GM23338 (cell line): ENCODE results near the gene FAT3. TPM values are rescaled to one million over a fixed set of nuclear protein-coding genes. Genes with fewer than 3 reads are reported as not detected.

Experiments used
- ATAC-seq: fragments of 200-7000 bp; cut with Tn5 transposase; 3 replicates; pipeline ENCODE4 v1.9.1; 2020
- DNase-seq: peaks from one replicate; pipeline ENCODE4 v3.0.0-alpha.2; 2015; ENCODE audit warnings: low spot score
- H2AFZ ChIP-seq: fragments of 200-600 bp; sonication (generic); 2 replicates; pipeline ENCODE4 v1.8.0; 2016; ENCODE audit warnings: antibody characterized with exemption, mild to moderate bottlenecking, moderate library complexity
- H3F3A ChIP-seq: fragments of 200-600 bp; sonication (generic); replicated peaks from 2 replicates; pipeline ENCODE4 v1.8.0; 2017; ENCODE audit warnings: antibody characterized with exemption, mixed run types, low read depth
- H3K27ac ChIP-seq: fragments of 200-600 bp; sonication (generic); 2 replicates; pipeline ENCODE4 v1.6.1; 2016; ENCODE audit warnings: low read depth
- H3K27me3 ChIP-seq: fragments of 200-600 bp; sonication (generic); 2 replicates; pipeline ENCODE4 v1.8.0; 2016; ENCODE audit warnings: mild to moderate bottlenecking, mixed run types, moderate library complexity; ENCODE audit not compliant: insufficient read depth
- H3K36me3 ChIP-seq: fragments of 200-600 bp; sonication (generic); 2 replicates; pipeline ENCODE4 v1.8.0; 2016; ENCODE audit warnings: mild to moderate bottlenecking; ENCODE audit not compliant: insufficient read depth
- H3K4me1 ChIP-seq: fragments of 200-600 bp; sonication (generic); 2 replicates; pipeline ENCODE4 v1.8.0; 2016; ENCODE audit warnings: mild to moderate bottlenecking, moderate library complexity; ENCODE audit not compliant: insufficient read depth
- H3K4me2 ChIP-seq: fragments of 200-600 bp; sonication (generic); 2 replicates; pipeline ENCODE4 v1.7.1; 2017; ENCODE audit warnings: mixed run types
- H3K4me3 ChIP-seq: fragments of 200-600 bp; sonication (generic); 2 replicates; pipeline ENCODE4 v1.6.1; 2016; ENCODE audit warnings: mixed run types
- H3K79me2 ChIP-seq: fragments of 200-600 bp; sonication (generic); replicated peaks from 2 replicates; pipeline ENCODE4 v1.8.0; 2017; ENCODE audit warnings: mild to moderate bottlenecking; ENCODE audit not compliant: insufficient read depth
- H3K9me2 ChIP-seq: fragments of 200-600 bp; sonication (generic); 2 replicates; pipeline ENCODE4 v1.8.0; 2017; ENCODE audit not compliant: insufficient read depth
- H4K20me1 ChIP-seq: fragments of 200-600 bp; sonication (generic); replicated peaks from 2 replicates; pipeline ENCODE4 v1.8.0; 2017; ENCODE audit warnings: mild to moderate bottlenecking; ENCODE audit not compliant: insufficient read depth
- H3K27ac Mint-ChIP-seq: 2 replicates; pipeline ENCODE4 v1.8.0; 2020; ENCODE audit warnings: inconsistent platforms, mild to moderate bottlenecking, moderate library complexity, mixed read lengths
- H3K27me3 Mint-ChIP-seq: 3 replicates; pipeline ENCODE4 v1.8.0; 2022; ENCODE audit warnings: low read depth, mild to moderate bottlenecking, moderate library complexity, mixed read lengths, inconsistent platforms; ENCODE audit not compliant: insufficient read depth, poor library complexity
- H3K36me3 Mint-ChIP-seq: 3 replicates; pipeline ENCODE4 v1.8.0; 2021; ENCODE audit warnings: low read depth, mild to moderate bottlenecking, inconsistent platforms, moderate library complexity, mixed read lengths
- H3K4me1 Mint-ChIP-seq: 3 replicates; pipeline ENCODE4 v1.8.0; 2020; ENCODE audit warnings: mild to moderate bottlenecking, inconsistent platforms, mixed read lengths
- H3K4me3 Mint-ChIP-seq: 3 replicates; pipeline ENCODE4 v1.8.0; 2021; ENCODE audit warnings: moderate library complexity, mild to moderate bottlenecking, inconsistent platforms, mixed read lengths
- H3K9me3 Mint-ChIP-seq: 3 replicates; pipeline ENCODE4 v1.8.0; 2020; ENCODE audit warnings: moderate library complexity, mild to moderate bottlenecking, inconsistent platforms, mixed read lengths
- CREB1 ChIP-seq: fragments of 250-450 bp; sonication (Bioruptor Pico); IDR thresholded peaks from 2 replicates; pipeline ENCODE4 v1.5.0; 2020; ENCODE audit warnings: low read depth, mild to moderate bottlenecking, moderate library complexity
- EZH2 ChIP-seq: fragments of 200-600 bp; sonication (generic); IDR thresholded peaks from one replicate; pipeline ENCODE4 v1.8.0; 2017; ENCODE audit warnings: antibody characterized with exemption, mild to moderate bottlenecking, low read depth; ENCODE audit not compliant: unreplicated experiment
- EZH2phosphoT487 ChIP-seq: fragments of 200-600 bp; sonication (generic); IDR thresholded peaks from one replicate; pipeline ENCODE4 v1.8.1; 2018; ENCODE audit warnings: antibody characterized with exemption; ENCODE audit not compliant: unreplicated experiment
- NANOG ChIP-seq: IDR thresholded peaks from 2 replicates; pipeline ENCODE4 v1.6.1; 2016; ENCODE audit warnings: antibody characterized with exemption, borderline replicate concordance
- STAT1 ChIP-seq: IDR thresholded peaks from one replicate; pipeline ENCODE4 v1.6.1; 2016; ENCODE audit warnings: antibody characterized with exemption; ENCODE audit not compliant: unreplicated experiment
- ZNF331 ChIP-seq: fragments of 250-450 bp; sonication (Bioruptor Pico); IDR thresholded peaks from 2 replicates; pipeline ENCODE4 v1.5.0; 2020; ENCODE audit warnings: low read depth, mild to moderate bottlenecking, moderate library complexity
- polyA plus RNA-seq: library from polyadenylated mRNA; unstranded; fragments of >200 nt; fragmentation: Nextera tagmentation; extraction: Ambion mirVana; gene quantifications from 2 replicates; pipeline ENCODE4 v1.2.1, GENCODE V29; 2016
- total RNA-seq: library from RNA; depleted of rRNA; stranded (reverse); fragments of >200 nt; shearing (Covaris generic); gene quantifications from 2 replicates; pipeline ENCODE4 v1.2.3, GENCODE V29; 2014
- TF ChIP-seq, protein P1 (sequence below): fragments of 250-450 bp; sonication (Bioruptor Pico); IDR thresholded peaks from 2 replicates; pipeline ENCODE4 v1.5.0; 2020; ENCODE audit warnings: mild to moderate bottlenecking, moderate library complexity
- TF ChIP-seq, protein P2 (sequence below), 2 experiments: fragments of 200-600 bp in 1 of 2; sonication (generic) in 1 of 2; conservative IDR thresholded peaks; 2 replicates each; pipeline versions ENCODE4 v1.5.1 to v1.6.1; 2016 to 2017; ENCODE audit warnings: antibody characterized with exemption in 2 of 2, low read depth in 2 of 2, mild to moderate bottlenecking in 2 of 2, moderate library complexity in 1 of 2
- TF ChIP-seq, protein P3 (sequence below): IDR thresholded peaks from one replicate; pipeline ENCODE4 v1.6.1; 2018; ENCODE audit warnings: antibody characterized with exemption; ENCODE audit not compliant: unreplicated experiment

Gene FAT3
- total and polyA plus RNA-seq, 2 experiments from 2014 or later = 9.0 to 78.0 TPM

DNA sequence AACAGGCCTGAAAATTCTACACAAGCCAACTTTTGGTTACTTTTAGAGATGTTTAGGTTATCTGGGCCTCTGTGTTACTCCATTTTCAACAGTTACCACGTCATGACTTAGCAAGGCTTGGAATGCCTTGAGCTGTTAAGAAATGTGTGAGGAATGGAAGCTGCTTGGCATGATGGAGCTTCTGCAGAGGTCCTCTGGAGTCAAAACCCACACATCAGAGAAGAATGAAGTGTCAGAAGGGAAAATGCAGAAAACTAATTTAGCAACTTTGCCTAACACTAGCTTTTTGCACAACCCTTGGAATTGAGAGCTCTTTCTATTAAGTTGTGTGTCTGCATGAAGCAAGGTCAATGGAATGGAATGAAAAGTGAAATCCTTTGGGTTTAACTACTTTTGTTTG, 27.4 kb downstream of the FAT3 start:
- Histone ChIP-seq H4K20me1 (no peaks in the 10 kb centered on the region; the same call in 1 of the 2 replicates), H3K27me3 (no peaks in the 10 kb centered on the region), H3K4me1 (peaks cover 65% of the 10 kb centered on the region), H3K4me3 (no peak overlapping the region), H3K9me2 (no peaks in the 10 kb centered on the region), H3K27ac (peak overlapping the region; percentile 56; the same call in 1 of the 2 replicates), H3K79me2 (peaks cover 98% of the 10 kb centered on the region), H3F3A (no peaks in the 10 kb centered on the region), H2AFZ (no peak overlapping the region), H3K36me3 (no peaks in the 10 kb centered on the region), H3K4me2 (no peak overlapping the region)
- Mint-ChIP-seq H3K36me3 (peaks cover 12% of the 10 kb centered on the region; the same call in 1 of the 3 replicates), H3K4me3 (no peak overlapping the region), H3K4me1 (peaks cover 58% of the 10 kb centered on the region), H3K9me3 (no peaks in the 10 kb centered on the region), H3K27me3 (peaks cover 3% of the 10 kb centered on the region), H3K27ac (no peak overlapping the region)
- no peak for DNase-seq
- ATAC-seq = no peak
- no peak for TF ChIP-seq NANOG
- no peak for TF ChIP-seq EZH2phosphoT487
- TF ChIP-seq ZNF331 (CRISPR knock-in tag) = no peak
- TF ChIP-seq EZH2 = no peak
- TF ChIP-seq, protein P1, sequence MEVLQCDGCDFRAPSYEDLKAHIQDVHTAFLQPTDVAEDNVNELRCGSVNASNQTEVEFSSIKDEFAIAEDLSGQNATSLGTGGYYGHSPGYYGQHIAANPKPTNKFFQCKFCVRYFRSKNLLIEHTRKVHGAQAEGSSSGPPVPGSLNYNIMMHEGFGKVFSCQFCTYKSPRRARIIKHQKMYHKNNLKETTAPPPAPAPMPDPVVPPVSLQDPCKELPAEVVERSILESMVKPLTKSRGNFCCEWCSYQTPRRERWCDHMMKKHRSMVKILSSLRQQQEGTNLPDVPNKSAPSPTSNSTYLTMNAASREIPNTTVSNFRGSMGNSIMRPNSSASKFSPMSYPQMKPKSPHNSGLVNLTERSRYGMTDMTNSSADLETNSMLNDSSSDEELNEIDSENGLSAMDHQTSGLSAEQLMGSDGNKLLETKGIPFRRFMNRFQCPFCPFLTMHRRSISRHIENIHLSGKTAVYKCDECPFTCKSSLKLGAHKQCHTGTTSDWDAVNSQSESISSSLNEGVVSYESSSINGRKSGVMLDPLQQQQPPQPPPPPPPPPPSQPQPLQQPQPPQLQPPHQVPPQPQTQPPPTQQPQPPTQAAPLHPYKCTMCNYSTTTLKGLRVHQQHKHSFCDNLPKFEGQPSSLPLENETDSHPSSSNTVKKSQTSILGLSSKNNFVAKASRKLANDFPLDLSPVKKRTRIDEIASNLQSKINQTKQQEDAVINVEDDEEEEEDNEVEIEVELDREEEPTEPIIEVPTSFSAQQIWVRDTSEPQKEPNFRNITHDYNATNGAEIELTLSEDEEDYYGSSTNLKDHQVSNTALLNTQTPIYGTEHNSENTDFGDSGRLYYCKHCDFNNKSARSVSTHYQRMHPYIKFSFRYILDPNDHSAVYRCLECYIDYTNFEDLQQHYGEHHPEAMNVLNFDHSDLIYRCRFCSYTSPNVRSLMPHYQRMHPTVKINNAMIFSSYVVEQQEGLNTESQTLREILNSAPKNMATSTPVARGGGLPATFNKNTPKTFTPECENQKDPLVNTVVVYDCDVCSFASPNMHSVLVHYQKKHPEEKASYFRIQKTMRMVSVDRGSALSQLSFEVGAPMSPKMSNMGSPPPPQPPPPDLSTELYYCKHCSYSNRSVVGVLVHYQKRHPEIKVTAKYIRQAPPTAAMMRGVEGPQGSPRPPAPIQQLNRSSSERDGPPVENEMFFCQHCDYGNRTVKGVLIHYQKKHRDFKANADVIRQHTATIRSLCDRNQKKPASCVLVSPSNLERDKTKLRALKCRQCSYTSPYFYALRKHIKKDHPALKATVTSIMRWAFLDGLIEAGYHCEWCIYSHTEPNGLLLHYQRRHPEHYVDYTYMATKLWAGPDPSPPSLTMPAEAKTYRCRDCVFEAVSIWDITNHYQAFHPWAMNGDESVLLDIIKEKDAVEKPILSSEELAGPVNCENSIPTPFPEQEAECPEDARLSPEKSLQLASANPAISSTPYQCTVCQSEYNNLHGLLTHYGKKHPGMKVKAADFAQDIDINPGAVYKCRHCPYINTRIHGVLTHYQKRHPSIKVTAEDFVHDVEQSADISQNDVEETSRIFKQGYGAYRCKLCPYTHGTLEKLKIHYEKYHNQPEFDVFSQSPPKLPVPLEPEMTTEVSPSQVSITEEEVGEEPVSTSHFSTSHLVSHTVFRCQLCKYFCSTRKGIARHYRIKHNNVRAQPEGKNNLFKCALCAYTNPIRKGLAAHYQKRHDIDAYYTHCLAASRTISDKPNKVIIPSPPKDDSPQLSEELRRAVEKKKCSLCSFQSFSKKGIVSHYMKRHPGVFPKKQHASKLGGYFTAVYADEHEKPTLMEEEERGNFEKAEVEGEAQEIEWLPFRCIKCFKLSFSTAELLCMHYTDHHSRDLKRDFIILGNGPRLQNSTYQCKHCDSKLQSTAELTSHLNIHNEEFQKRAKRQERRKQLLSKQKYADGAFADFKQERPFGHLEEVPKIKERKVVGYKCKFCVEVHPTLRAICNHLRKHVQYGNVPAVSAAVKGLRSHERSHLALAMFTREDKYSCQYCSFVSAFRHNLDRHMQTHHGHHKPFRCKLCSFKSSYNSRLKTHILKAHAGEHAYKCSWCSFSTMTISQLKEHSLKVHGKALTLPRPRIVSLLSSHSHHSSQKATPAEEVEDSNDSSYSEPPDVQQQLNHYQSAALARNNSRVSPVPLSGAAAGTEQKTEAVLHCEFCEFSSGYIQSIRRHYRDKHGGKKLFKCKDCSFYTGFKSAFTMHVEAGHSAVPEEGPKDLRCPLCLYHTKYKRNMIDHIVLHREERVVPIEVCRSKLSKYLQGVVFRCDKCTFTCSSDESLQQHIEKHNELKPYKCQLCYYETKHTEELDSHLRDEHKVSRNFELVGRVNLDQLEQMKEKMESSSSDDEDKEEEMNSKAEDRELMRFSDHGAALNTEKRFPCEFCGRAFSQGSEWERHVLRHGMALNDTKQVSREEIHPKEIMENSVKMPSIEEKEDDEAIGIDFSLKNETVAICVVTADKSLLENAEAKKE (CRISPR knock-in tag) = no peak

DNA sequence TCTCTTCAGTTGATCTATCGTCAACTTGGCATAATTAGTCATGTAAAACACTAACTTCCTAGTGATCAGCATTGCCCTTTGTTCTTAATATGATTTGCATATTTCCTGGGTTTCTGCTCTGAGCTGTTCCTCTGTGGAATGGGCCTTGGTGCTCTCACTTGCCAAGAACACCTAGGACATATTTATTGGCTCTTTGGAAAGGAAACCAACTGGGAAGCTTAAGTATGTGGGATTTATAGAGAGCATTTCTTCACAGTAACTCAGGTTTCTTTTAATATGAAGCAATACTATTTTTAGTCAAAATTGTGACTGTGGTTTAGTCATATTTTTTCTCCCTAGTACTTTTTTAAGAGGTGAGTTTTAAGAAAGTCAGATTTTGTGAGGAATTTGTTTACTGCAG, 28.8 kb downstream of the FAT3 start:
- Histone ChIP-seq H2AFZ (no peak overlapping the region), H3K79me2 (peaks cover 98% of the 10 kb centered on the region), H3K9me2 (peaks cover 6% of the 10 kb centered on the region), H3K27ac (peak overlapping the region; percentile 56), H3K4me1 (peaks cover 57% of the 10 kb centered on the region), H4K20me1 (no peaks in the 10 kb centered on the region; the same call in 1 of the 2 replicates), H3K36me3 (no peaks in the 10 kb centered on the region), H3K4me3 (no peak overlapping the region), H3K4me2 (peak overlapping the region; percentile 37), H3K27me3 (no peaks in the 10 kb centered on the region), H3F3A (no peaks in the 10 kb centered on the region)
- Mint-ChIP-seq H3K36me3 (peaks cover 18% of the 10 kb centered on the region; the same call in 1 of the 3 replicates), H3K27me3 (peaks cover 3% of the 10 kb centered on the region), H3K4me3 (peak overlapping the region; percentile 10; the same call in 1 of the 3 replicates), H3K4me1 (peaks cover 69% of the 10 kb centered on the region), H3K27ac (peak overlapping the region; percentile 77), H3K9me3 (no peaks in the 10 kb centered on the region)
- ATAC-seq (peak; percentile 36), DNase-seq (no peak)
- TF ChIP-seq, protein P2, sequence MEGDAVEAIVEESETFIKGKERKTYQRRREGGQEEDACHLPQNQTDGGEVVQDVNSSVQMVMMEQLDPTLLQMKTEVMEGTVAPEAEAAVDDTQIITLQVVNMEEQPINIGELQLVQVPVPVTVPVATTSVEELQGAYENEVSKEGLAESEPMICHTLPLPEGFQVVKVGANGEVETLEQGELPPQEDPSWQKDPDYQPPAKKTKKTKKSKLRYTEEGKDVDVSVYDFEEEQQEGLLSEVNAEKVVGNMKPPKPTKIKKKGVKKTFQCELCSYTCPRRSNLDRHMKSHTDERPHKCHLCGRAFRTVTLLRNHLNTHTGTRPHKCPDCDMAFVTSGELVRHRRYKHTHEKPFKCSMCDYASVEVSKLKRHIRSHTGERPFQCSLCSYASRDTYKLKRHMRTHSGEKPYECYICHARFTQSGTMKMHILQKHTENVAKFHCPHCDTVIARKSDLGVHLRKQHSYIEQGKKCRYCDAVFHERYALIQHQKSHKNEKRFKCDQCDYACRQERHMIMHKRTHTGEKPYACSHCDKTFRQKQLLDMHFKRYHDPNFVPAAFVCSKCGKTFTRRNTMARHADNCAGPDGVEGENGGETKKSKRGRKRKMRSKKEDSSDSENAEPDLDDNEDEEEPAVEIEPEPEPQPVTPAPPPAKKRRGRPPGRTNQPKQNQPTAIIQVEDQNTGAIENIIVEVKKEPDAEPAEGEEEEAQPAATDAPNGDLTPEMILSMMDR (conservative IDR thresholded peaks at IDR 0.05; ENCODE audit: low read depth in 2 of 2) = no peak
- TF ChIP-seq, protein P3, sequence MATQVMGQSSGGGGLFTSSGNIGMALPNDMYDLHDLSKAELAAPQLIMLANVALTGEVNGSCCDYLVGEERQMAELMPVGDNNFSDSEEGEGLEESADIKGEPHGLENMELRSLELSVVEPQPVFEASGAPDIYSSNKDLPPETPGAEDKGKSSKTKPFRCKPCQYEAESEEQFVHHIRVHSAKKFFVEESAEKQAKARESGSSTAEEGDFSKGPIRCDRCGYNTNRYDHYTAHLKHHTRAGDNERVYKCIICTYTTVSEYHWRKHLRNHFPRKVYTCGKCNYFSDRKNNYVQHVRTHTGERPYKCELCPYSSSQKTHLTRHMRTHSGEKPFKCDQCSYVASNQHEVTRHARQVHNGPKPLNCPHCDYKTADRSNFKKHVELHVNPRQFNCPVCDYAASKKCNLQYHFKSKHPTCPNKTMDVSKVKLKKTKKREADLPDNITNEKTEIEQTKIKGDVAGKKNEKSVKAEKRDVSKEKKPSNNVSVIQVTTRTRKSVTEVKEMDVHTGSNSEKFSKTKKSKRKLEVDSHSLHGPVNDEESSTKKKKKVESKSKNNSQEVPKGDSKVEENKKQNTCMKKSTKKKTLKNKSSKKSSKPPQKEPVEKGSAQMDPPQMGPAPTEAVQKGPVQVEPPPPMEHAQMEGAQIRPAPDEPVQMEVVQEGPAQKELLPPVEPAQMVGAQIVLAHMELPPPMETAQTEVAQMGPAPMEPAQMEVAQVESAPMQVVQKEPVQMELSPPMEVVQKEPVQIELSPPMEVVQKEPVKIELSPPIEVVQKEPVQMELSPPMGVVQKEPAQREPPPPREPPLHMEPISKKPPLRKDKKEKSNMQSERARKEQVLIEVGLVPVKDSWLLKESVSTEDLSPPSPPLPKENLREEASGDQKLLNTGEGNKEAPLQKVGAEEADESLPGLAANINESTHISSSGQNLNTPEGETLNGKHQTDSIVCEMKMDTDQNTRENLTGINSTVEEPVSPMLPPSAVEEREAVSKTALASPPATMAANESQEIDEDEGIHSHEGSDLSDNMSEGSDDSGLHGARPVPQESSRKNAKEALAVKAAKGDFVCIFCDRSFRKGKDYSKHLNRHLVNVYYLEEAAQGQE = no peak
- TF ChIP-seq EZH2phosphoT487 (no peak), EZH2 (no peak), NANOG (no peak), STAT1 (no peak), CREB1 (CRISPR knock-in tag) (no peak)
